ENCODE measurements around the gene PUS1. TPM values are rescaled to one million over a fixed set of nuclear protein-coding genes. Genes with fewer than 3 reads are reported as not detected.

The PUS1 gene
- total RNA-seq, 1 donor from 2014 or later: 18.8 TPM

GRCh38 chr12:131892711-131893604 lies 36.1 kb upstream of the PUS1 start:
- no peaks in the 10 kb centered on the region for H3K9me3 Mint-ChIP-seq (ENCODE audit: unreplicated experiment)
- H3K4me3 Mint-ChIP-seq (ENCODE audit: unreplicated experiment): no peak overlapping the region
- no peak overlapping the region for H3K27ac Mint-ChIP-seq (ENCODE audit: unreplicated experiment)
- no peaks in the 10 kb centered on the region for H3K36me3 Mint-ChIP-seq (ENCODE audit: unreplicated experiment)
- H3K4me1 Mint-ChIP-seq (ENCODE audit: unreplicated experiment): peaks cover 14% of the 10 kb centered on the region
- no peak for DNase-seq (ENCODE audit: extremely low spot score, unreplicated experiment)
- TF ChIP-seq CTCF (IDR thresholded peaks at IDR 0.05): no peak
- peaks cover 3% of the 10 kb centered on the region for H3K27me3 Mint-ChIP-seq (ENCODE audit: unreplicated experiment)

- Mint-ChIP-seq H3K4me1 (ENCODE audit: unreplicated experiment) (peaks cover 17% of the 10 kb centered on the region), H3K27ac (ENCODE audit: unreplicated experiment) (peak overlapping the region; percentile 20), H3K4me3 (ENCODE audit: unreplicated experiment) (peak overlapping the region; percentile 20), H3K27me3 (ENCODE audit: unreplicated experiment) (peaks cover 3% of the 10 kb centered on the region), H3K36me3 (ENCODE audit: unreplicated experiment) (no peaks in the 10 kb centered on the region), H3K9me3 (ENCODE audit: unreplicated experiment) (no peaks in the 10 kb centered on the region)
- no peak for TF ChIP-seq CTCF (IDR thresholded peaks at IDR 0.05)
- no peak for DNase-seq (ENCODE audit: extremely low spot score, unreplicated experiment)
Observed at GRCh38 chr12:131893605-131894312, 35.3 kb upstream of the PUS1 start.

- DNase-seq (ENCODE audit: extremely low spot score, unreplicated experiment): peak; percentile 98
- Mint-ChIP-seq H3K9me3 (ENCODE audit: unreplicated experiment) (no peaks in the 10 kb centered on the region), H3K4me3 (ENCODE audit: unreplicated experiment) (peak within 1 kb of the TSS; percentile 81), H3K4me1 (ENCODE audit: unreplicated experiment) (peaks cover 17% of the 10 kb centered on the region), H3K36me3 (ENCODE audit: unreplicated experiment) (no peaks in the 10 kb centered on the region), H3K27me3 (ENCODE audit: unreplicated experiment) (peaks cover 3% of the 10 kb centered on the region), H3K27ac (ENCODE audit: unreplicated experiment) (peak within 1 kb of the TSS; percentile 79)
- no peak for TF ChIP-seq CTCF (IDR thresholded peaks at IDR 0.05)
Observed at GRCh38 chr12:131894313-131894860, 34.7 kb upstream of the PUS1 start, which contains the start of gene ULK1. ULK1 (plus strand) TSS chr12:131894622; CDS start chr12:131895002, 380 bp downstream.

GRCh38 chr12:131894981-131895639 lies 34.0 kb upstream of the PUS1 start:
- no peaks in the 10 kb centered on the region for H3K9me3 Mint-ChIP-seq (ENCODE audit: unreplicated experiment)
- no peaks in the 10 kb centered on the region for H3K36me3 Mint-ChIP-seq (ENCODE audit: unreplicated experiment)
- peak overlapping the region; percentile 79 for H3K27ac Mint-ChIP-seq (ENCODE audit: unreplicated experiment)
- no peak for TF ChIP-seq CTCF (IDR thresholded peaks at IDR 0.05)
- peak overlapping the region; percentile 81 for H3K4me3 Mint-ChIP-seq (ENCODE audit: unreplicated experiment)
- no peak for DNase-seq (ENCODE audit: extremely low spot score, unreplicated experiment)
- H3K27me3 Mint-ChIP-seq (ENCODE audit: unreplicated experiment): no peaks in the 10 kb centered on the region
- H3K4me1 Mint-ChIP-seq (ENCODE audit: unreplicated experiment): peaks cover 19% of the 10 kb centered on the region
